ENCODE results near the gene LCN10.

The LCN10 gene

DNA sequence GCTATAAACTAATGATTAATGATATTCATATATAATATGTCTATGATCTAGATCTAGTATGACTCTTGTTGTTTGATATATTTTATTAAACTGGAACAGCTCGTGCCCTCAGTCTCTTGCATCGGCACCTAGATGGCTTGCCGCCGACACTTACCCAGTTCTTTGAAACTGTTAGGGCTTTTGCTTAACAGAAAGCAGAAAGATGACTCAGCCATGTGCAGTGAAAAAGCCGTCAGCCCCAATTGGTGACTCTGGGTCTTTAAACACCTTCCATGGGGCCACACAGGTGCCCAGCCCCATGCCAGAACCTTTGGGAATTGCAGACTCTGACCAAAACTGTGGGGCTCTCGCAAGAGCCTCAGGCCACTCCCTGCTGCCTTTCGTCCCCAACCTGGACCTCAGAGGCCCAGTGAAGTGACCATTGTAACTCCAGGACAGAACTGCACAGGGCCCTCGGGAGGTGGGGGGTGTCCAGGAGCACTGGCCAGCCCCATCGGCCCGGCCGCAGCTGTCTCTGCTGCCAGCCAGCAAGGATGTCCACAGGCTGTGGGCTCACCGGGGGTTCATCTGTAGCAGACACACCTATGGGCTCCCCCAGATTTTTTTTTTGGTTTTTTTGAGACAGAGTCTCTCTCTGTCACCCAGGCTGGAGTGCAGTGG, 7.8 kb downstream of the LCN10 start:
- no peak for DNase-seq

GRCh38 chr9:136733611-136734010, 9.1 kb downstream of the LCN10 start:
- no peak for DNase-seq

- DNase-seq, result no peak
These were observed 10.1 kb downstream of the LCN10 start for GRCh38 chr9:136732444-136733178.

DNA sequence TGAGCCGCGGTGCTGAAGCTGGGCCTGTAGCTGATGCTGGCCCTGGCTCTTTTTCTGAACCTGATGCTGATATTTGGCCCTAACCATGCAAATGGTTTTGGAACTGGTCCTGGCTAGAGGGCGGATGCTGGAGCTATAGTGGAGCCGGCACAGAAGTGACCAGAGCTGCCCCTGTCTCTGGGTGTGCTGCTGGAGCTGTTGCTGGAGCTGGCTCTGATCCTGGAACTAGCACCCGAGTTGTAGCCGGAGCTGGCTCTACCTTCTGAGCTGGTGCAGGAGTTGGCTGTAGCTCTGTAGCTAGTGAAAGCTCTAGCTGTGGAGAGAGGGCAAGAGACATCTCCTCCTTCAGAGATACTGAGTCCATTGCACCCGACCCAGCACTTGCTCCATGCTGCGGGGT, 12.8 kb downstream of the LCN10 start:
- no peak for DNase-seq

- no peak for DNase-seq
These were observed 13.6 kb downstream of the LCN10 start for GRCh38 chr9:136729144-136729543.

DNA sequence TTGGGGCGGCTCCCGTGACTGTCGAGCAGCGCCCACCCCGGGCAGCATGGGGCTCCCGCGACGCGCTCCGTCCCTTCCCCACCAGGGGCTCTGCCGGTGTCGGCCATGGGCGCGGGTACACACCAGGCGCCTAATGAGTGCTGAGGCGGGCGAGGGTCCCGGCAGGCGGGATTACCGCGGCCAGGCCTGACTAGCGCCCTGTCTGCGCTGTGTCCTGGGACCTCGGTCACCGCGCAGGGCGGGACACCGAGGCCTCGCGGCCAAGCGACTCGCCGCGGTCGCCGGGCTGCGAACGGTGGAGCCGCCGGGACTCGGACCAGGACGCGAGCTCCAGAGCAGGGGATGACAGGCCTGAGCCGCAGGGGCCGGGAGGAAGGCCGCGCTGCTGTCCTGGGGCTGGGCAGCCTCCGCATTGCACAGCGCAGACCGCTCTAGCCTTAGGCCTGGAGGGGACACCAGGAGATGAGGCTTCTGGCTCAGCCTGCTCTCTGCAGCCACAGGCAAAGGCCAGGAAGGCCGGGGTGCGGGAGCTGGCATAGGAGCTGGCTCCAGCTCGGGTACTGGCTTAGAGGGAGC, 14.1 kb downstream of the LCN10 start:
- no peak for DNase-seq

GRCh38 chr9:136728080-136728547, 14.6 kb downstream of the LCN10 start:
- DNase-seq, result peak; percentile 84

DNA sequence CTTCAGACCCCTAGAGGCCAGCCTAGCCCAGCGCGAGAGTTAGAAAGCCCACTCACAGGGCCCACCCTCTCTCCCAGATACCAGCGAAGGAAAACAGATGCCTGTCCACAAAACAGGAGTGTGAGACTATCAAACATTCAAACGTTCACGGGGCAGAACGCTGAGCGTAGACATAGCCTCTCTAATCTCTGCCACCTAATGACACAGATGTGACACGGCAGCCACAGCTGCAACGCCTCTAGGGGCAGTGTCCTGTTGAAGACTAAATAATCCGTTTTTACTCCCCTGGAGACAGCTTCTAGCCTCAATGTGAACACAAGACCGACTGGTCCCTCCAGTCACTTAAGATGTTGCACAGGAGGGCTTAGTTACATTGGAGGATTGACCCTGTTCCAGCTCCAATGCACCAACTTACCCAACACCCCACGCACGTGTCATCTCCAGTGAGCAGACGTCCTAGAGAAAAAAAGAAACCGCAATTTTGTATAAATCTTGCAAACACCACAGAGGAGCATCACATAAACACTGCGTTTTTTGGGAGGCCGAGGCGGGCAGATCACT, 16.0 kb downstream of the LCN10 start:
- no peak for DNase-seq

- no peak for DNase-seq
These were observed 16.6 kb downstream of the LCN10 start for GRCh38 chr9:136726118-136726517.

- no peak for DNase-seq
These were observed 17.1 kb downstream of the LCN10 start for GRCh38 chr9:136725612-136726011.

DNA sequence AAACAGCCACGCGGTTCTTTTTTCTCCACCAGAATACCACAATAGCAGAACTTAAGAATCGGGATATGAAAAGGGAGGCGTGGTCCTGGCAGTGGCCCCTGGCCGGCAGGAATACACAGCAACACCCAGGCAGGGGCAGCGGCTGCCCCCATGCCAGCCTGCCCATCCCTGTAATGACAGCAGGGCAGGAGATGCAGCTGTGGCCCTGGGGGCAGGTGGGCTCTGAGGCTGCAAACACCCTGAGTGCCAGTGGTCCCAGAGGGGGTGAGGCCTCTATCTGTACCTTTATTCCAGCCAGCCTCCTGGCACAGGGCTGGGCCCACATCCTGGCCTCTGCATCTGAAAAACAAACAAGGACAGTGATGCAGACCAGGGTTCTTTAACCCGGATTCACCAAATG, 18.0 kb downstream of the LCN10 start:
- no peak for DNase-seq

DNA sequence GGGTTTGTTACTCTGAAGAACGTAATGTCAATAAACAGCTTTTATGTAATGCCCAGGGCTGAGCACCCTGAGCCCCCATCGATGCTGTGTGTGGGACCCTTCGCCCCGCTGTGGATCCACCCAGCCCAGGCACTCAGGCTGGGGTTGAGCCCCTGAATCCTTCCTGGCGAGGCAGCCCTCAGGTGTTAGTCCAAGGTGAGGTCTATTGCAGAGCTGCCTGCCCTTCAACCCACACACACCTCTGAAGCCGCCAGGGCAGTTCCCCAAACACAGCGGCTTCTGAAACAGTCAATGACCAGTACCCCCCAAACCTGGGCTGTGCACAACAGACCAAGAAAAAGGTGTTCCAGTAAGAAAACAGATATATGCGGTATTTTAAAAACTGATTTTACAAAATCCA, 18.8 kb downstream of the LCN10 start:
- DNase-seq, result no peak

DNA sequence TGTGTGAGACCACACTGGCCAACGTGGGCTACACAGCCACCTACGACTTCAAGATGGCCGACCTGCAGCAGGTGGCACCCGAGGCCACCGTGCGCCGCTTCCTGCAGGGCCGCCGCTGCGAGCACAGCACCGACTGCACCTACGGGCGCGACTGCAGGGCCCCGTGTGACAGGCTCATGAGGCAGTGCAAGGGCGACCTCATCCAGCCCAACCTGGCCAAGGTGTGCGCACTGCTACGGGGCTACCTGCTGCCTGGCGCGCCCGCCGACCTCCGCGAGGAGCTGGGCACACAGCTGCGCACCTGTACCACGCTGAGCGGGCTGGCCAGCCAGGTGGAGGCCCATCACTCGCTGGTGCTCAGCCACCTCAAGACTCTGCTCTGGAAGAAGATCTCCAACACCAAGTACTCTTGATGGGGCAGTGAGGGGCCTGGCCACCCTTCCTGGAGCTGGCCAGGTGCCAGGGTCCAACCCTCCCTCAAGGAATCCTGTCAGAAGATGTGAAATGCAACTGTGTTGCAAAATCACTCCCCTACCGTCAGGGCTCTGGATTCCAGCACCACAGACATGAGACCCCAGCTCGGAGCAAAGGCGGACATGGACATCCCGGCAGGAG, 19.3 kb downstream of the LCN10 start:
- no peak for DNase-seq

- DNase-seq, result no peak
These were observed 19.8 kb downstream of the LCN10 start for GRCh38 chr9:136722969-136723356.

- DNase-seq, result no peak
These were observed 20.4 kb downstream of the LCN10 start for GRCh38 chr9:136722093-136722968.

- DNase-seq, result no peak
These were observed 21.2 kb downstream of the LCN10 start for GRCh38 chr9:136721339-136722092.

- DNase-seq, result no peak
These were observed 21.8 kb downstream of the LCN10 start for GRCh38 chr9:136720898-136721338.

DNA sequence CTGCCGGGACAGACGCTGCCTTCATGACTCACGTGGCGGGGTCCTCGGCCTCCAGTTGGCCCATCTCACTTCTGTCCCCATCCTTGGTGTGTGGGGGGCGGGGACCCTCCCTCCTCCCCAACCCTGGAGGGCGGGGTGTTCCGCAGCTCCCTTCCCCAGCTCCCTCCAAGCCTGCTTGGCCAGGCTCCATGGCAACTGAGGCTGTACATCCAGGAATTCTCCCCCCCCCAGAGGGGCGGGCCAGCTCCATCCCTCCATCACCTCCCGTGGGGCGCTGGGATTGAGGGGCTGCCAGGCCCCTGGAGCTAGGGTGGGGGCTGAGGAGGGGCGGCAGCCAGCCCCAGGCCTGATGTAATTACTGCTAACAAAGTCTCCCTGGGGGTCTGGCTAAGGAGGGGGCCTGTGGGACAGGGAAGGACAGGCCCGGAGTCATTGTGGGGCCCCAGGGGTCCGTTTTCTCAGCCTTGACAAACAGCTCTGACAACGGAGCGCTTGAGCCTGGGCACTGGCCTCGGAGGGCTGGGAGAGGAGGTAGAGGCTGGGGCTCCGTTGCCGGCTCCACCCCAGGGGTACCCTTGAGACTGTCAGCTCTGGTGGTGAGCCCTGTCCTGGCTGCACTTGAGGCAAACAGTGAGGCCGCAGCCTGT, 22.4 kb downstream of the LCN10 start:
- DNase-seq, result no peak

GRCh38 chr9:136719195-136719880, 23.4 kb downstream of the LCN10 start:
- no peak for DNase-seq
